TTC549 (cell line): ENCODE measurements around the gene C2orf76.

Experiments
- FAIRE-seq: peaks from 2 replicates; lab custom pipeline; 2012; peaks lifted over from hg19 to GRCh38; lab: Jason Lieb, UNC

Gene C2orf76

DNA sequence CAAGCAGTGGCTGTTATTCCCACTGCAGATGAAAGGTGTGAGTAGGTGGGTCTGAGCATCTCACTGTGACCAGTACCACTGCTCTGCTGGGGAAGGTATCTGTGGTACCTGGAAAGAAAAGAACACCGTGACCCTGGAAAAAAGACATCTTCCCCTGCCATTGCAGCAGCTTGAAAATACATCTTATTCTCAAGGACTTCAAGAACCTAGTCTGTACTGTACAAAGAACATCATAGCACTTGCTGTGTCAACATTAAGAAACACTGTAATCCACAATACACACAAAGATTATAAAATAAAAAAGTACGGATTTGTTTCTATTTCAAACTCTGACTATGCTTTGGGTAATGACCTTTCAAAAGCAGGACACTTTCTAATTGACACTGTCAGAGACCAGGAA is 28.9 kb downstream of the C2orf76 start:
- FAIRE-seq, result no peak

DNA sequence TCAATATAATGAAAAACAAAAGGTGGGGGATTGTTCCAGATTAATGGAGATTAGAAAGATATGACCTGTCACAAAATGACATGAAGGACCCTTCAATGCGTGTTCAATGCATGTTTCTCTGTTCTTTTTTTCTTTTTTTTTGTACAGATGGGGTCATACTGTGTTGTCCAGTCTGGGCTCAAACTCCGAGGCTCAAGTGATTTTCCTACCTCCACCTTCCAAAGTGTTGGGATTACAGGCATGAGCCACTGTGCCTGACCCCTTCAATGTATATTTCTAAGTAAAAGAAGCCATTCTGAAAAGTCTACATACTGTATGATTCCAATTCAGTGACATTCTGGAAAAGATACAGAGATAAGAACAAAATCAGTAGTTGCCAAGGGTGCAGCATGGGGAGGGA is 32.8 kb downstream of the C2orf76 start:
- no peak for FAIRE-seq

DNA sequence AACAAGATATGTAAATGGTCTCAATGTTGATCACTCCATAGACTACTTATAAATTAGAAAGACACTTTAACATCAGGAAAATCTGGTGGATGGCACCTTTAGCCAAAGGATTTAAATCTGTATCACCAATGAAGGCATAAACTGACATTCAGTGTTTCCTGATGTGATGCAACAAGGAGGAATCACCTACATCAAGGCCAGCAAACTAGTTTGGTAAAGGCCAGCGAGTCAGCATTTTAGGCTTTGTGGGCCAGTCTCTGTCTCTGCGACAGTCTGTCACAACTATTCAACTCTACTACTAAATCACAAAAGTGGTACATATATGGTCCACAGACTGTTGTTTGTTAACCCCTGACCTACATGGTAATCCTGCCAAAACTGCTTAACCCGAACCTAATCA is 33.3 kb downstream of the C2orf76 start:
- FAIRE-seq, result no peak

DNA sequence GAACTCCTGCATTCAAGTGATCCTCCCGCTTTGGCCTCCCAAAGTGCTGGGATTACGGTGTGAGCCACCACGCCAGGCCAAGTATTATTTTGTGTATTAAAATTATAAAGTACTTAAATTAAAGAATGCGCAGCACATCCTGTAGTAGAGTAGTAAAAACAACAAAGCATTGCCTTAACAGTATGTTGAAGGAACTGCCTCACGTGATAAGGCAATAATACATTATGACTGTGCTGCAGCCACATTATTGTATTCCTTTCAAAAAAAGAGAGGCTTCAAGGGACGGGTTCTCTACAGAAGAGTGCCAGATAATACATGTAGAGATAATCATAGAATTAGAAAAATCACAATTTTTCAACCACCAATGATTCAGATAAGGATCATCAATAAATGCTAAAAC is 33.7 kb downstream of the C2orf76 start:
- no peak for FAIRE-seq

DNA sequence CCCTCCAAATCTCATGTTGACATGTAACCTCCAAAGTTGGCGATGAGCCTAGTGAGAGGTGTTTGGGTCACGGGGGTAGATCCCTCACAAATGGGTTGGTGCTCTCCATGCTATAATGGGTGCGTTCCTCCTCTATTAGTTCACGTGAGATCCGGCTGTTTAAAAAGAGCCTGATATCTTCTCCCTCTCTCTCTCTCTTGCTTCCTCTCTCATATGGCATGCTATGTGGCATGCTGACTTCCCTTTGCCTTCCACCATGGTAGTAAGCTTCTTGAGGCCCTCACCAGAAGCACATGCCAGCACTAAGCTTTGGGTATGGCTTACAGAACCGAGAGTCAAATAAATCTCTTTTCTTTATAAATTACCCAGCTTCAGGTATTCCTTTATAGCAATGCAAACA is 39.2 kb downstream of the C2orf76 start:
- no peak for FAIRE-seq

DNA sequence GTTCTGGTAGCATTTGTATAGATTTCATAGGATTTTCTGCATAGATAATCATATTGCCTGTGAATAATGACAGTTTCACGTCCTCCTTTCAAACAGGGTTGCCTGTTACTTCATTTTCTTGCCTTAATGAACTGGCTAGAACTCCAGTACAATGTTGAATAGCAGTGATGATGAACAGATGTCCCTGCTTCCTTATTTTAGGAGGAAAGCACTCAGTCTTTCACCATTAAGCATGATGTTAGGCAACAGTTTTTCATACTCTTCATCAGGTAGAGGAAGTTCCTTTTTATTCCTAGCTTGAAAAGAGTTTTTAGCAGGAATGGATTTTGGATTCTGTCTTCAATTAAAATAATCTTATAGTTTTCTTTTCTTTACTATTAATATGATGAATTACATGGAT is 39.7 kb downstream of the C2orf76 start:
- no peak for FAIRE-seq

DNA sequence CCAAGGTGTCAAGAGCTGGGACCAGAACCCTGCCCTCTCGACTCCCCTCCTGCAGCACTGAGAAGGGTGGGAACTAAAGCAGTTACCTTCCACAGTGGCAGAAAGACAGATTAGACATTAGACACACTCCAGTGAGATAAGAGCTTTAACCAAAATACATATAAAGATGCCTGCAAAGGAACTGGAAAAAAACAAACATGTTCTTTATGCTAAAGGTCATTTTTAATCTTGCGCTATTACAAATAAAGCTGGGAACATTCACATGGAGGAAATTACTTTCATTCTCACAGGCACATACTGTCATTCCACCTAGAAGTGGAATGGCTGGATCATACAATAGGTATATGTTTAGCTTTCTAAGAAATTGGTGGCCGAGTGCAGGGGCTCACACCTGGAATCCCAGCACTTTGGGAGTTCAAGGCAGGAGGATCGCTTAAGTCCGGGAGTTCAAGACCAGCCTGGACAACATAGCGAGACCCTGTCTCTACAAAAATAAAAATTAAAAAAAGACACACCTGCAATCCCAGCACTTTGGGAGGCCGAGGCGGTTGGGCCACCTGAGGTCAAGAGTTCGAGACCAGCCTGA is 41.9 kb downstream of the C2orf76 start:
- FAIRE-seq, result no peak

DNA sequence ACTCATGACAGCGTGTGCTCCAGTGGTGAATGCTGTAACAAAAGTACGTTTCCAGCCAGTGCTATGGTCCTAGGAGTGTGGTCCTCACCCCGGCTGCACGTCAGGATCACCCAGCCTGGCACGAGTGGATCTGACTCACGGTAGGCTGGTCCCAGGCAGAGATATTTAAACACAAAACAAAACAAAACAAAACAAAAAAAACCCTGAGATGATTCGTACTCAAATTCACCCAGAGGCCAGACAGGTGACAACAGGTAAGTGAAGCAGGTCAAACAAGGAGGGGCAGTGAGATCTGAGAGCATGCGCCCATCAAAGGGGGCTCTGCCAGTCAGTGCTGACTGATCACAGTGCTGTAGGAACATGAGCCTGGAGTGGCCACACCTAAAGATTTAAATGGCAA is 43.2 kb downstream of the C2orf76 start:
- FAIRE-seq, result no peak

DNA sequence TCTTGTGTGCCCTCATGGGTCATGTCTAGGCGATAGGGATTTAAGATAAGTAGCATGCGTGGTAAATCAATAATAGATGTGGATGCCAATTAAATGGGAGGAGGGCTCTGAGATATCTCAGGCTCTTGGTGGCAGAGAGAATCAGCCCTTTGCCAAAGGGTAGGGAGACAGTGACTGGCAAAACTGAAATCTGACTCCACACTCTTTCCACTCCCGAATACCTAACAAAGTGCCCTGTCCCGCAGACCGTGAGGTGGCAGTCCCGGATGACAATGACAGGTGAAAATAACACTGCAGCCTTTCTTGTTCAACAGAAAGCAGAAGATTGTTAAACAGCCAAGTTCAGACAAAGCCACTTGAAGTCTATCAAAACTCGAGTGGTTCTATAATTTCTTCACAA is 47.0 kb downstream of the C2orf76 start:
- no peak for FAIRE-seq

DNA sequence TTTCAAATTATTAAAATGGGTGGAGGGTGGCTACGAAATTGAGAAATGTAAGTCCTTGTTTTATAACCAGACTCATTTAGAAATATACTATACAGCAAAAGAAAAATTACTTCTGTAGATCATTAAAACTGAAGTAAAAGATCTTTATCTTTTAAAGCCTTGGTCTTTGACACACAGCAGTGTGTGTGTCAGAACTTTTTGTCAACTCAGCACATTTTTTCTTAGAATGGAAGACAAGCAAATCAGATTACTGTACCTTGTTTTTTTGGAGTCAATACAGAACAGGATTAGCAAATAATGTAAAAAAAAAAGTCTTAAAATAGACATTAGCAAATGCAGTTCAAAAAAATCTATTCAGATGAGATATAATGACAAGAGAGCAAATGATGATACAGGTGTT is 49.1 kb downstream of the C2orf76 start:
- no peak for FAIRE-seq

DNA sequence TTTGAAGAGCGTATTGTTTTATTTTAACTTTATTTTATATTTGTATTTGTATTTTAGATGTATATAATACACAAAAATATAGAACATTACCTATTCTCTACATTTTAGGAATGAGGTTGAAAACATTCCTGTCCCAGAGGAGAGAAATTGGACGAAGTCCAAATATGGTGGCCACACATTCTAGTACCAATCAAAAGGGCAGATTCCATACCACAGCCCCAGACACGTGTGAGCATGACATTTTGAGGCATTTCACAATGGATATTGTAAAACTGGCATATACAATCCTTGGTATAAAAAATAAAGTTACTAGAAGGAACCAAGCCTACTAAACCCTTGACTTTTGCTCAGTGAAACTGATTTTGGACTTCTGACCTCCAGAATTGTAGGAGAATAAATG is 50.6 kb downstream of the C2orf76 start:
- FAIRE-seq, result no peak

DNA sequence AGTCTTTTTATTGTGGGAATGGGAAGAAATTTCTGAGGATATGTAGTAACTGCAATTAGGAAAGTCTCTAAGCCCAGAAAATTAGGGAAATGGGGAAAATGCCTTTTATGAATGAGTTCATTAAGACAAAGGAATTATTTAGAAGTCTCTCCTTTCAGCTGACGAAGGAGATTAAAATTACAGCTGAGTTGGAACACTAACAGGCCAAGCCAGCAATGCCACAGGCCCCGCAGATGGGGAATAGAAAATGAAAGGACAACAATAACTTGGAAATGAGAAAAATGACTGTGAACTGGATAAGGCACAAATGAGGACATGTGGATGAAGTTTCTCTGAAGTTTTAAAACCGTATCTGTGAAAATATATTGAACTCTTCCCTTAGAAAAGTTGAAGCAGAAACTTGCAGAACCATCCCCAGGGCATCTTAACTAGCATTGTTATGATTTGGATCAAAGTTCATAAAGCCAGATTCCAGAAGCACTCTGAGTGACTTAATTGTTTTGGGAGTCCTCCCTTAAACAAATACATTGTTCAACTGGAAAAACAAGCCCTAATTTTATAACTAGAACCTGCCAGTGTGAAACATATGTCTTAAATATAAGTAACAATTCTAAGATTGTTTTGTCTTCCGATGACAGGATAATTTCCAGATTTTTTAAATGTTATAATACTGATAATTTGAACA is 51.3 kb downstream of the C2orf76 start:
- FAIRE-seq, result no peak

DNA sequence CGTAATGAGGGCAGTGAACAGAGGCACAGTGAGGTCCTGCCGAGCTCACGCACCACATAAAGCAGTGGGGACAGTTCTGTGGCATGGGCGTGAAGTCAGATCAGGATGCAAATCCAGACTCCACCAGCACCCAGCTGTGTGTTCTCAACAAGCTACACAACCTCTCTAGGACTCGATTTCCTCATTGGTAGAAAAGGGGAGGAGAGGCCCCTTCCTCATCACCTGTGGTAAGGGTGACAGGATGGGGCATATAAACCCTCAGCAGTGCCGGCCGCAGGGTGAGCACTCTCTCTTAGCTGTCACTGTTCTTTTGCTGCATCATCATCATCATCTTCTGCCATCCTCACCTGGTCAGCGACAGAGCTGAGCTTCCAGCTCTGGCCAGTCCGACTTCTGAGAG is 54.8 kb downstream of the C2orf76 start:
- no peak for FAIRE-seq

DNA sequence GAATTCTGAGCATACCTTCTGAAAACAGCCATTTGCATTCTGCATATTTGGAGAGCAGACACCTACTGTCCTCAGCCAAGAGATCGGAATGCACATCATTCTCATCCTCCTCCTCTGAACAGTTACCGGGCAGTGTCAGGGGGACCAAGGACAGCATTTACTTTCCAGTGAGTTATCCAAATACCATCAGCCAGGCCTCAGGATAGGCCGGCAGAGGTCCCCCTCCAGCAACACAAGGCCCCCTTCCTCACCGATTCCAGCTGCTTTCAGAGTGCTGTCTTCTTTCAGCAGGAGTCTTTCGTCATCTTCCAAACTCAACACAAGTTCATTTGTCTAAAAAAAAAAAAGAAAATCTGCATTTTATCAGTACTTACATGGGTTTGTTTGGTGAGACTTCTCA is 55.3 kb downstream of the C2orf76 start:
- no peak for FAIRE-seq

DNA sequence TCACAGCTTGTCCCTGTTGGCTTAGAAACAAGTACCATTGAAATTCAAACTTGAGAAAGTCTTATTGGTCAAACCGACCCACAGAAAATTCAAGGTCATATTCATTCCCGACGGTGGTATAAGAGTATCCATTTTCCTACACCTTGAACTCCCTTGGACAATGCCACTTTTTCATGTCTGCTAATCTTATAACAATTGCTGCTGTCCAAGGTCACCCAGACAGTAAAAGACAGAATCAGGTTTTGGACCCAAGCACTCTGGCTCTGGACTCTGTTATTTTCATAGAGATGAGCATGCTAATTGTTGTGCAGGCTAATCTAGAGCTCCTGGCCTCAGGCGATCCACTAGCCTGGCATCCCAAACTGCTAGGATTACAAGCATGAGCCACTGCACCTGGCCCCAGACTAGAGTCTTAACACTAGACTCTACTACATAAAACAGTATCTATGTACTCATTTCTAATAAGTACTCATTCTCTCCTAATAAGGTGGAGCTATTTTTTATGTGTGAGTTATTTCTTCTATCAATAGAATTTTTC is 57.8 kb downstream of the C2orf76 start:
- FAIRE-seq, result no peak

DNA sequence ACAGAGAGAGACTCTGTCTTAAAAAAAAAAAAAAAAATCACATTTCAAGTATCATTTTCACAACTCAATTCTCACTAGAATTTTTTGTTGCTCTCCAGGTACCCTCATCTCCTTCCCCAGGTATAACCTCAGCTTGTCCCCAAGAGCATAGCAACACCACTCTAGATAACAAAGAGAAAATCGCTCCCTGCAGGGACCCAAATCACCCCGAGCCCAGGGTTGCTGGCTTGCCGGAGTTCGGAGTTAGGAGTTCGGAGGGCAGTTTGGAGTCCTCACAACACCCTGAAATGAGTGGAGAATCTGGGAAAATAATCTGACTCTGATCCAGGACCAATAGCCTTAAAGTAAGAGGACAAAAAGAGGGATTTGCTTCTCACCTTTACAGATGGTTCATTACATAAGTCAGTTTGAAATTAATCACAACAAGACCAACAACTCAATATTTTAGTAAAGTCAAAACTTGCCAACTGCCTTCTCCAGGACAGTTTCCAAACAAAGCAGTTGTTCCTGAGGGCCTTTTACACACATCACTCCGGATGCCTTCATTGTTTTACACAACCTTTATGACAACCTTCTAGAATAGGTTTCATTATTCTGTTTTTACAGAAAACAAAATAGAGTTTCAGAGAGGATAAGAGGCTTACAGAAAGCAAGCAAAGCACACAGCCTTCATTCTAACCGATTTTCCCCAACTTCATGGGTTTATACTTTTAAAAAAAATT is 59.1 kb downstream of the C2orf76 start:
- no peak for FAIRE-seq

DNA sequence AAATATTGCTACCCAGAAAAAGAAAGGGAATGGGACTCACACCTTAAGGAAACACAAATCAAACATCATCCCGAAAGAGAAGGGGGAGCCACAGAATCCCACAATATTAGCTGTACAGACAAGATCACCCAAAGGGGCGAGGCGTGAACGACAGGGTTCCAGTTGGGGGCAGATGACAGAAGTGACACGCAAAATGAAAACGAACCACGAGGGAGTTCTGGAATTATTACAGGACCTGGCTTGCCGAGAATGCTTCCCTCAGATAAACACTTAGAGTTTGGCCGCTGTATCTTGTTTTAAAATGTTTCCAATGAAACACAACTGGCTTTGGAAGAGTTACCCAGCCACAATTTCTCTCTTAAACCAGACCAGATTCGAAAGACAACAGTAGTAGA is 60.4 kb downstream of the C2orf76 start:
- FAIRE-seq, result no peak

DNA sequence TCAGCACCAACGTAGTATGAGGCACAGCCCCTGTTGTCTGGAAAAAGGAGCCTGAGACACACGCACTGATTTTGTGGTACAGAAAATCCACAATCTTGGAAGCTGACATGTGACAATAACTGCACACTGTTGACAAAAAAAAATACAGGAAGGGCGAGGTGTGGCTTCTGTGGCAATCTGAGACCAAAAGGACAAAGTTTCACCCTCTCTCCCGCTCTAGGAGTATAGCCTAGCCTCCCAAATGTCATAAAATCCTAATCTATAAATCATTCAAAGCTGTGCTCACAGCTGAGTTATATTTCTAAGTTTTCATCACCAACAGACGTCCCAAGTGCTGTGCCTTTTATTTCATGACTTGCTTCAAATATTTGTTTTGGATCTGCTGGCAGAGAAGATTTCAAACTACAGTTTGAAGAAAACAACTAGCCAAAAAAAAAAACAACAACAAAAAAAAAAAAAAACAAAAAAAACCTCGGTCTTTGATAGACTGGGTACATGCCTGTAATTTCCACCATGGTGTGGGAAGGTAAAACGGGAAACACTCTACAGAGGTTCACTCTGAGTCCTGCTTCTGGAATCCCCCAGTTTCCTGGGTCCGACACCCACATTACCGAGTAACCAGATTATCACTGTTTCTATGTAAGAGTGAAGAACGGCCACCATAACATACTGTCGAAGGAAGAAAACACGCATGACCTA is 61.0 kb downstream of the C2orf76 start:
- no peak for FAIRE-seq

DNA sequence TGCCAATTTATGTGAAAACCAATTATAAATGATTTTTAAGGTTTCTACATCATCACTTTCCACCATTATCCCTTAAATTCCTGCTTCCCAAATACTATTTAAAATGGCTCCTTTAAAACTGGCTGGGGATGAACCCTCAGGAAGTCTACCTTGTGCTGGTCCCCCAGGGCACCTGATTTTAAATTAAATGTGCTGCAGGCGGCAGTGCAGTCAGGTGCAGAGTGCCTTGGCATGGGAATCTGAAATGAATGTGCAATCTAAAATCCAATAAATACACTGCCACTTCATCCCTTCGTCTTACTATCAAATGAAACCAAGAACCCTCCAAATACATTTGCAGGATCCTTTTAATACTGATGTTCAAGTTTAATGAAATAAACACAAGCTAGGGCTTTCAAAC is 61.8 kb downstream of the C2orf76 start:
- FAIRE-seq, result no peak

DNA sequence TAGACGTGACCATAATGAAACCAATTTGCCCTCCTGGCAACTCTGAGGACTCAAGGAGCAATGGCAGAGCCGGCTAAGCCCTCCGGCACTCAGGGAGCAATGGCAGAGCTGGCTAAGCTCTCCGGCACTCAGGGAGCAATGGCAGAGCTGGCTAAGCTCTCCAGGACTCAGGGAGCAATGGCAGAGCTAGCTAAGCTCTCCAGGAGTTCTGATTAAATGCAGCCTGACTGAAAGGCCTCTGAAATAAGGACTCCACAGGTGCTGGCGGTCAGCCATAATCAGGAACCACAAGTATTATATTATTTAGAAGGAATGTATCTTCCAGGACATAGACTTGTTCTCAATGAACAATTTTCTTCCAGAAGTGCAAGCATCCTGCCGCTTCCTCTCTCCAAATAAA is 65.2 kb downstream of the C2orf76 start:
- no peak for FAIRE-seq

DNA sequence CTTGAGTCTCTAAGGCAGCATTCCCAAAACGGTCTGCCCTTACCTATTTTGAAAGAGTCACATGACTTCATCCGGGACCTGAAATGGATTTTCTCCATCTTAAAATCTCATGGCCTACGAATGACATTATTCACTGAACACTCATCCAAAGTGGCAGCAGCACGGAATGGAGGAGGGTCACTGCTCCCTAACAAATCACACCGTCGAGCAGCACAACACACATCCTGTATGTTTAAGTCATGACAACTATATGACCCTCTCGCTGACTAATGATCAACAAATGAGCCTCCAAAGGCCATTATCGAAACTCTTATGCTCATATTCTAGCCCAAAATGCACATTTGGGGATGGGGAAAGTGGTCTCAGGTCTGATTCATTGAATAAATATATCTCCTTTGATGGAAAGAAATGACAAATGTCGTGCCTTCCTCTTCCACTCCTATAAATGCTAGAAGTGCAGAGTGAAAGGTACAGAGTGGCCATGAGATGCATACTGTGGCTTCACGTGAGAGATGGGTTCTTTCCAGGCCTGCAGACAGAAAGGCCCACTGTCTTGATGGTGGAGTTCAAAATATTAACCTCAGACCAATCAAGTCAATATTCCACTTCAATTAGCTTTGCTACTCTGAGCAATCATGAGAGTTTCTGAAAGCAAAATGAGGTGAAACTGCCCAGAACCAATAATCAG is 70.8 kb downstream of the C2orf76 start:
- FAIRE-seq, result no peak

DNA sequence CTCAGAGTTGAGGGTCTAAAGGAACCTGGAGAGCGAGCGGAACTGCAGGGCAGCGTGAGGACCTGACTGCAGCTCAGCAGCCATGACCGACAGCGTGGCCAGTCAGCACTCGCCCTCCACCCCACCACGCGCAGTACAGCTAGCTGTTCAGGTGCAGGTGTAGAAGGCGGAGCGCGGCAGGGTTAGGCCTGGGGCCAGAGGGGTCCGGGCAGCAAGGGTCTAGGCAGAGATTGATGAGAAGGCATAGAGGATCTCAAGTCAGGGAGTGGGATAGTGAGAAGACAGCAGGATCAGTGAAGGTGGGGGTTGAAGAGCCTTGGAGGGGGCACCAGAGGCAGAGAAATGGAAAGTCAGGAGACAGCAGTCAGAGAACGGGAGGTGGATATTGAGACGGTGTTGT is 72.0 kb downstream of the C2orf76 start:
- FAIRE-seq, result no peak
